HG03439 (cell line): ENCODE results near the gene PIN4.
"Not testable (repeated sequence)": the region's sequence is repeated elsewhere in the genome, so short reads cannot be mapped to it uniquely, and the experiment has no call there.

ENCODE experiments used
- ATAC-seq: cut with Tn5 transposase; IDR thresholded peaks from one replicate; pipeline ENCODE4 v1.9.1; 2021; ENCODE audit warnings: mild to moderate bottlenecking, moderate library complexity; ENCODE audit not compliant: unreplicated experiment

PIN4 gene

DNA sequence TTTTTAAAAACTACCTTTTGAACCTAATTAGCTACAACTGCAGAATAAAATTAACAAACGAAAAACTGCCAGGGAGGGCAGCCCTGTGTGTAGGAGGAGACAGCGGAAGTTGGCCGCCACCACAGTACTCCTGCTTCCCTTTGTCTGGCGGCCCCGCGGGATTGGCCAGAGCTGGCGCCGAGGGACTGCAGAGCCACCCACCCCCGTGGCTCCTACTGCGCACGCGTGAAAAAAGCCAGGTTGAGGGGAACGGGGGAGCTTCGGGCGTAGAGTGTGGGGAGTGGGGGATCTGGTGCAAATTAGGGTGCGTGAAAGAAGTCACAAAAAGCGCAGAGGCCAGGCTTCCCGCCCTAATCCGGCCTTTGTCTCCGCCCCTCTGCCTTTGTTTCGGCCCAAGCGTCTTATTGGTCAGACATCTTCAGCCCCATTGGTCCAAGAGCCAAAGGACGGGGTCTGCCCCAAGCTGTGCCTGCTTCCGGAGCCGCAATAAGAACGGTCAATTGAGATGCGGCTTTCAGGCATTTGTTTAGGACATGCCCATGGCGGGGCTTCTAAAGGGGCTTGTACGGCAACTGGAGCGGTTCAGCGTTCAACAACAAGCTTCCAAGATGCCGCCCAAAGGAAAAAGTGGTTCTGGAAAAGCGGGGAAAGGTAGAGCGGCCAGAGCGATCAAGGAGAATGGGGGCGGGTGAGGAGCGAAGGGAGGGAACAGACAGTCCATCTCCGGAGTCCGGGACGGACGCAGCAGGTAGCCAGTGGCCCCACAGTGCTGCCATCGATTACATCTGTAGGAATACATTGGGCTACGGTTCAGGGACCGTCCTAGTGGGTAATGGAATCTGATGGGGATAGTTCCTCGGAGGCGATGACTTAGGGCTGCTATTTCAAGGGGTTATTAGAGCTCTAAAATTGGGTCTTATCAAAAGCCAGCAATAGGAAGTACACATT lies at the start of gene PIN4:
PIN4 (plus strand) TSS at position 580 of the 948 bp plus-strand sequence; CDS start at position 609, 29 bp downstream.
- ATAC-seq: peak; percentile 97

DNA sequence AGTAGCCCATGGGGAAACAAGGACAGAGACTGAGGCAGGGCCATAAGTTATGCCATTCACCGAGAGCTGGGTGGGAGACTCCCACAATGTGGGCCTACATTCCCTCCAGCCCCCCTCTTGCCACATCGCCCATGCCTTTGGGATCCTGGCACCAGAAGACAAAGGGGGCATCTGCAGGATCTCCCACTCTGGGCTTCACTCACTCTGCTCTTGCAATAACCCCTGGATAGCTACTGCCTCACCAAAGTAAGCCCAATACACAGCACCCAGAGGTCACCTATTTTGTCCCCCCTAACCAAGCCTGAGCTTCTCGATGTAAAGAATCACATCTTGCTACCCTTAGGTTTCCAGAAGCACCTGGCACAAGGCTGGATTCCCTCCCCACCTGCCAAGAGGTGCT lies 49.1 kb upstream of the PIN4 start:
- no peak for ATAC-seq

DNA sequence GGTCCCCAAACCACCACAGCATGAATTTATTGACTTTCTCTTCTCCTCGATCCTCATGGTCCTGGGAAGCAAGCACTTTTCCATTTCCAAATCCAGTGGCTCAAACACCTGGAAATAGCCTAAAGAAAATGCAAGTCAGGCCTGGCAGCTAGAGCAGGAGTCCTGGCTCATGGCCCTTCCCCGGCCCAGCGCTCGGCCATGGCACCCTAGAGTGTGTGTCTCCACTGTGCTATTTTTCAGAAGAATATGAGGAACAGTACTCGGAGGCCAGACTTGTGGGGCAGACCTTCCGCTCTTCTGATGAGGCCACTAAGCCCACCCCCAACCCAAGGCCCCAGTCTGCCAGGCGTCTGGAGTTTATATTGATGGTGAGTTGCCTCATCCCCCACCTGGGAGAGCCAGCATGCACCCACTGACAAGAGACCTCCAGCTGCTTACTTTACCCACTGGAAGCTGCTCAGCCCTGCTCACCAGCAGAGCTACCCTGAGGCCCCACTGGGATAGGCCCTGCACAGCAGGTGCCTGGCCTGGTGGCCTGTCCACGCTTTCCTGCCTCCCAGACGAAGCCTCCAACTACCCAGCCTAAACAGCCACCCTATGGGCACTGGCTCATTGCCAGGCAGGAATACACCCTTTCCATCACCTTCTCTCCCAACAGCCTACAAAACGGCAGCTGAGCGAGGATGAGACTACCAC lies 47.6 kb upstream of the PIN4 start:
- no peak for ATAC-seq

DNA sequence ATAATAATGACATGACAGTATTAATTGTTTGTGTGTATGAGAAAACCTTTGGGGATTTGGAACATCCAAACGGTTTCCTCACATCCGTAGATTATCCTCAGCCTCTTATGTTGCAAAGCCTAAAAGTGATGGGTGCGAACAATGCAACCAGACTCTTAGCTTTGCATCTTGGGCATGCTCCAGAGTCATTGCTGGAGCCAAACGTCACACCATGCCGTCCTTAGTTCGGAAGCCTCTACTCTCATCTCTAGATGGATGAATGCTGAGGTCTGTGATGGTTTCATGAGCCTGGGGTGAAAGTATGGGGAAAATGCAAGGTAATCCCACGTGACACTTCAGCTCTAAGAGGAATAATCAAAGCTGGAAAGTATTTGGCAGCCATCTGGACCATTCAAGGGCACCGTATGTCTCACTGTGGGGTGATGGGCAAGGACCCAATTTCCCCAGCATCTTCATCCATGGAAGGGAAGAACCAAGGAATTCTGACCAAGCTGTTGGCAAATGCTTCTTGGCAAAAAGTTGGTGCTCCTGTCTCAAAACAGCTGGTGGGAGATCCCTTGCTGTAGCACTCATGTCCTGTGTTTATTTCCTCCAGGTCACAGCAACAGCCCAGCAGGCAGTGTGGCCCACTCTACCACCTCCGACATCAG lies 43.6 kb upstream of the PIN4 start:
- no peak for ATAC-seq

DNA sequence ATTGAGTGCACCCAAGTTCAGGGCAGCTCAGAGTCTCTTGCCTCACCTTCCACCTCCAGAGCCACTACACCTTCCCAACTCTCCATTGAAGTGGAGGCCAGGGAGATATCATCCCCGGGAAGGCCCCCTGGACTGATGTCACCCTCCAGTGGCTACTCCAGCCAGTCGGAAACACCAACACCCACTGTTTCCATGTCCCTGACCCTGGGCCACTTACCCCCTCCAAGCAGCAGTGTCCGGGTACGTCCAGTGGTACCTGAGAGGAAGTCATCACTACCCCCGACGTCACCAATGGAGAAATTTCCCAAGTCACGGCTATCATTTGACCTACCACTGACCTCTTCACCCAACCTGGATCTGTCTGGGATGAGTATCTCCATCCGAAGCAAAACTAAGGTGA lies 42.0 kb upstream of the PIN4 start:
- no peak for ATAC-seq

DNA sequence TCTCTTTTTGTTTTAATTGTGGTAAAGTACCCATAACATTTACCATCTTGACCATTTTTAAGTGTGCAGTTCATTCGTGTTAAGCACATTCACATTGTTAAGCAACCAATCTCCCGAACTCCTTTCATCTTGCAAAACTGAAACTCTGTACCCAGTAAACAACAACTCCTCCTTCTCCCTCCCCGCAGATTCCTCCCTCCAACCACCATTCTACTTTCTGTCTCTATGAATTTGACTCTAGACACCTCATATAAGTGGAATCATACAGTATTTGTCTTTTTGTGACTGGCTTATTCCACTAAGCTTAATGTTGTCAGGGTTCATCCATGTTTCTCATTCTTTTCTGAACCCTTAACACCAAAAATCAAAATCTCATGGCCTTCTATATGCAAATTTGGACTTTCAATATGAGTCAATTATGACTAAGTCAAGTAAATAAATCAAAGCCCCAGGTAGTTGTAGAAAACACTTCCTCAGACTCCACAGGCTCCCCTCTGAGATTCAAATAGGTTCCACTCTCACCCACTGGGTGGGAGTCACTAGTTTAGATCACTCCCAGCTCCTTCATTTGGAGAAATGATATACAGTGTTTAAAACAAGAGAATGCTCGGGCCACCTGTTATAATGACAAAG lies 40.1 kb upstream of the PIN4 start:
- peak; percentile 75 for ATAC-seq

DNA sequence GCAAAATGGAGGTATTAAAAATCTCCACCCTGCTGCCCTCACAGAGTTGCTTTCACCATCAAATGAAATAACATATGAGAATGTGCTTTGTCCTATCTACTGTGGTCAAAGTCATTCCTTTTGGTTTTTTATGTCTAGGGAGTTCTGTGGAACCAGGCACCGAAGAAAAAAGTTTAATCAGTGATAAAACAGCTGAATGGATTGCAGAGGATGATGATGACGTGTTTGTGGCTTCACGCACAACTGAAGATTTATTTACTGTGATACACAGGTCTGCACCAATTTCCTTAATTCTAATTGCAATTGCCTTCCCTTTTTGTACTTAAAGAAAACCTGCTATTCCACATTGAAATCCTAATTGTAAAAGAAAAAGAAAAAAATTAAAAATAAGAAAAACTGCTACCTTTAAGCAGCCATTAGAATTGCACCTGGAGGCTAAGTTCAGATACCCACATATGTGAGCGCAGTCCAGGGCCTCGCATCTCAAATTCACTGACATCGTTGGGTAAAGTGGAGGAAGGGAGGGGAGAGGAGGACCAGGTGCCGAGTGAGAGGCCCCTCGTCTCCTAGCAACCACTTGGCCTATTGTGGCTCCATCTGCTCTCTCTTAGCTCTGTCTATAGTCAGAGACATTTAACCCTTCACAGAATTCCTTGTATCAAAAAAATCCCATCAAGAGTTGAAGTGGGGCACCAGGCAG lies 39.3 kb upstream of the PIN4 start:
- no peak for ATAC-seq

DNA sequence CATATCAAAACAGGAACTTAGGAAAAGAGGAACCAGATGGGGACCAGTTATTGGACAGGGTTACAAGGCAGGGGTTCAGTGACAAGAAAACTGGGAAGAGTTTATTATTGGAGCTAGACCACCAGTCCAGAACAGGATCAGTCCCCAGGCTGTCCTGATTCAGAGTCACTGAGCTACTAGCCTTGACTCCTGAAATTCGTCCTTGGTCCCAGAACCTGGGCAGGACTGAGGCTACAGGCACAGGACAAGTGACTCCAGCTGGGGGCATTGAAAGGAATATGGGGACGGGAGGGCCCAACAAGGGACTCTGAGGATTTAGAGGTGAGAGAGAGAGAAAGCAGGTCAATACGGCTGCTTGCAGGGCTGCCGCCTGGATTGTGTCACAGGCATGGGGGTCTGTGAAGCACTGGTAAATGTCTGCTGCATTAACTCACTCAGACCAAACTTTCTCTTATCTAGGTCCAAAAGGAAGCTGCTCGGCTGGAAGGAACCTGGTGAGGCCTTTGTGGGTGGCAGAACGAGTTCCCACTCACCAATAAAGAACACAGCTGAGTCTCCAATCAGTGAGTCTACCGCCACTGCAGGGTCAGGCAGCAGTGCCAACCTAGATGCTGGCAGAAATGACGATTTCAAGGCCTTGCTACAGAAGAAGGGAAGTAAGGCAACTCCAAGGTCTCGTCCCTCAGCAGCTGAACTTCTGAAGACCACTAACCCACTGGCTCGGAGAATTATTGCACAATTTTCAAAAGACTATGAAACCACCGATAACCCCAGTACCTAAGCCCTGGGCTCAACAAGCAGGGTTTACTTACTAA lies 38.6 kb upstream of the PIN4 start:
- no peak for ATAC-seq

DNA sequence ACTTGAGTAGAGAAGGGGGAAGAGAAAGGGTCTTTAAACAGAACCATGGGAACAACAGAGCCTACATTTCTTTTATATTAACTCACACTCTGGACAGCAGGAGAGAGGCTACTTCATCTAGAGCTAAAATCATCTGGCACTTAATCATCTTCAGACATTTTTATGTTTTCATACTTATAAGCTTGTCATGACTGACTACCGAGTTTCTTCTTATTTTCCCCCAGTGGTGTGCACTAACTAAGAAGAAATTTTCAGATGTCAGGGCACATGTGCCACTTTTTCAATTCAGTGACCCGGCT lies 38.0 kb upstream of the PIN4 start:
- ATAC-seq: no peak

DNA sequence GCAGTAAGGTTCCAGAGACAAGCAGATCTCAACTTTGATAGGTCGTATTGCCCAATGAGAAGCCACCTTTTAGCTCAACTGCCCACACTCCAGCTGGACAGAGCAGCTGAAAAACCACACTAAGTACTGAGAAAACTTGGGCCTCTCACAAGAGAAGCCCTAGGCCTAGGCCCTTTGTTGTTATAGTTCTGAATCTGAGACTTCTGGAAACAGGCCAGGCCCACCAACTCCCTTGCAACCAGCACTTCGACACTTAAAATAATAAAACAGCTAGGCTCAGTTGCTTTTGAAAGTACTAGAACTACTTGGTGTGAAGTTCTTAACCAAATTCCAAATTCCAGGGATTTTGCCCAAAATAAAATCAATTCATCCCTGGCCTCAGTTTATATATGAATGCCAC lies 36.4 kb upstream of the PIN4 start:
- no peak for ATAC-seq

DNA sequence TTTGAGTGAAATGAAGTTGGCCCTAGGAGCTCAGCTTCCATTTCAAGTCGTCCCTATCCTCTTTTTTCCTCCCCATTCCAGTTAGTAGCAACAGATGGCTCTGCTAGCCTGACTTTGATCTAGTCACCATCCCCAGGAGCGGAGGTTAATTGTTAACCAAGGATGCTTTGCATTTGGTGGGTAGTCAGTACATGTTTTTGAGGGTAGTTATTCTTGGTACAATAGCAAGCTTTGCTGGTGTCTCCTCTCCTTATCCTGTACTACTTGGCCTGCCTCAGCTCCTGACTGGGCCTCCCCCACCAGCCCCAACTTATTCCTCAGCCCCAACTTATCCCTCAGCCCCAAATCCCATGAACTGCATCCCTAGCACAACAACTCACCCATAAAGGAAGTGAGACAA lies 35.0 kb upstream of the PIN4 start:
- no peak for ATAC-seq

DNA sequence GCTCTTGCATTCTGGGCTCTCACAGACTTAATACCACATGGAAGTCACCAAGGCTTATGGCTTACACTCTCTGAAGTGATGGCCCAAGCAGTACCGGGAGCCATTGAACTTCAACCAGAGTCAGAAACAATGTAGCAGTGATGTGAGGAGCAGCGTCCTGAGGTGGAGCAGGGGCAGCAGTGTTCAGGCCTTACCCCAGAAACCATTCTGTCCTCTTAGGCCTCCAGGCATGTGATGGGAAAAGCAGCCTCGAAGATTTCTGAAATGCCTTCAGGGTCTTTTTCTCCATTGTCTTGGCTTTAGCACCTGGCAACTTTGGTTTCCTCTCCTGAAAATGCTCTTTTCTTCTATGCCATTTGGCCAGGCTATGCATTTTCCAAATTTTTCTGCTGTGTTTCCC lies 22.8 kb upstream of the PIN4 start:
- no peak for ATAC-seq

DNA sequence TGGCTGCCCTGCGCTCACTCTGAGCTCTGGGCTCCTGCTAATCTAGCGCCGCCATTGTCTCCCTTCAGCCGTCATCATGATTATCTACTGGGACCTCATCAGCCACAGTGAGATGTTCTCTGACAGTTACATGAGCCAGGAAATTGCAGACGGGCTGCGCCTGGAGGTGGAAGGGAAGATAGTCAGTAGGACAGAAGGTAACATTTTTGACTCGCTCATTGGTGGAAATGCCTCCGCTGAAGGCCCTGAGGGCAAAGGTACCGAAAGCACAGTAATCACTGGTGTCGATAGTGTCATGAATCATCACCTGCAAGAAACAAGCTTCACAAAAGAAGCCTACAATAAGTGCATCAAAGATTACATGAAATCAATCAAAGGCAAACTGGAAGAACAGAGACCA lies 21.8 kb upstream of the PIN4 start:
- ATAC-seq: no peak

DNA sequence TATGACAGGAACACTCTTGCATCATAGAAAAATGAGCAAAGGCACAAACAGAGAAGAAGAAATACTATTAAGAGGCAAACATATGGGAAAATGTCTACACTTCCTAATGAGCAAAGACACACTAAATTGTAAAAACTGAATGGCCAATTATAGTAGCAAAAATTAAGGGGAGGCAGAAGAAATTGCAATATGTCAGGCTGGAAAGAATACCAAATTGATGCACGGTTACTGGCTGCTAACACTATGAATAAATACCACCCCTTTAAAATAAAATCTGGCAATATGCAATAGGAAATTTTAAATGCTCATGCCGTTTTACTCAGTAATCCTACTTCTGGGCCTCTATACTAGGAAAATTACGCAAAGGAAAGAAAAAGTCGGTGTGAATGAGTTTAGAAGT lies 16.0 kb upstream of the PIN4 start:
- no peak for ATAC-seq

DNA sequence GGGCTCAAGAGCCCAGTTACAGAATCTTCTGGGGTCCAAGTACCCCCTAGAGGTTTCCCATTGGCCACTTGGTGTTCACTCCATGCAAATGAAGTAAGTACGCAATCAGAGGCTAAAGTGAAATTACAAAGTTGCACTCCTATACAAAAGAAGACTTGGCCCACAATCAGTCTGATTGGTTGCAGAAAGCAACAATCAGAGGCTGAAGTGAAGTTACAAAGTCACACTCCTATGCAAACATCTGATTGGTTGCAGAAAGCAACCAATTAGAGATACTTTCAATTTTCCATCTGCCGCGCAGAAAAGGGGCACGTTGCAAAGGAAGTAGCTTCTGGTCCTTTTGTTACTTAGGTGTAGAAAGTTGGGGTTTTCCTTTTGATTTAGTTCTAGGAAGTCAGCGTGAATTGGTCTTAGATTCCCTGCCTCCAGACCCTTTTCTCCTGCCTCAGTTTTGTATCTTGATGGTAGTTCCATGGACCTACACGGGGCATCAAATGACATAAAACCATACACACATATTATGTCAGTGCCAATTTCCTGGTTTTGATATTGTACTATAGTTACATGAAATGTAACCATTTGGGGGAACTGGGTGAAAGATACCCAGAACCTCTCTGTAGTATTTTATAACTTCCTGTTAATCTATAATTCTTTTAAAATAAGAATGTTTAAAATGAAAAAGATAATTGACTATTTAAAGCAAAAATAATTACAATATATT lies 12.4 kb upstream of the PIN4 start:
- no peak for ATAC-seq

DNA sequence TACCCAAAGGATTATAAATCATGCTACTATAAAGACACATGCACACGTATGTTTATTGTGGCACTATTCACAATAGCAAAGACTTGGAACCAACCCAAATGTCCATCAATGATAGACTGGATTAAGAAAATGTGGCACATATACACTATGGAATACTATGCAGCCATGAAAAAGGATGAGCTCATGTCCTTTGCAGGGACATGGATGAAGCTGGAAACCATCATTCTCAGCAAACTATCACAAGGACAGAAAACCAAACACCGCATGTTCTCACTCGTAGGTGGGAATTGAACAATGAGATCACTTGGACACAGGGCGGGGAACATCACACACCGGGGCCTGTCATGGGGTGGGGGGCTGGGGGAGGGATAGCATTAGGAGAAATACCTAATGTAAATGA lies 5.3 kb upstream of the PIN4 start:
- not testable (repeated sequence) for ATAC-seq

DNA sequence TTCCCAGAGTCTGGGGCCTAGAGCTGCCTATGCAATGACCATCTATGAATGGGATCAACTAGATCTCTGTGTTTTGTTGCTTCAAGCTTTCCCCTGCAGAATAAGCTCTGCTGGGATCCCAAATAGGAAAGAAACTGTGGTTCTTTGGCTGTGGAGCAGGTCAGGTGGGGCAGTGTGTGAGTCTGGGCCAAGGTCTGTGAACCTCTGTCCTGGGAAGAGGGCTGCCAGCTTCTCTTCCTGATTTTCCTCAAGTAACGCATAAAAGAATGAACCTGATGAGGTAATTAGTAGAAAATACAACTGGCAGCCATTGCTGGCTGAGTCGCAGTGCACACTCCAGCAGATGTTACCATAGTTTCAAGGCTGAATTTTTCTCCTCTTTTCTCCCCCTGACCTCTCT lies 4.6 kb upstream of the PIN4 start:
- no peak for ATAC-seq

DNA sequence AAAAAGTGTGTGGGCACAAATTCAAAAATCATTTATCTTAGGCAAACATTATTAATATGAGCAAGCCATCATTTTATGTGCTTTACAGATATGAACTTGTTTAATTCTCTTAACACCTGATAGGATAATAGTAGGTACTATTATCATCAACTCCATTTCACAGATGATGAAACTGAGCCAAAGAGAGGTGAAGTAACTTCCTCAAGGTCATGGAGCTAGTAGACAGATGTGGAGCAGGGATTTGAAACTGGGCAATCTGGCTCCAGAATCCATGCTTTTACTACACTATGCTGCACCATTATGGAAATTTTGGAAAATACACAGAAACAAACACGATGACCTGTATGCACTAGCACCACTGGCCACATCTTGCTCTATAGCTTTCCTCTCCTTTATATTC lies 1.0 kb upstream of the PIN4 start:
- no peak for ATAC-seq

DNA sequence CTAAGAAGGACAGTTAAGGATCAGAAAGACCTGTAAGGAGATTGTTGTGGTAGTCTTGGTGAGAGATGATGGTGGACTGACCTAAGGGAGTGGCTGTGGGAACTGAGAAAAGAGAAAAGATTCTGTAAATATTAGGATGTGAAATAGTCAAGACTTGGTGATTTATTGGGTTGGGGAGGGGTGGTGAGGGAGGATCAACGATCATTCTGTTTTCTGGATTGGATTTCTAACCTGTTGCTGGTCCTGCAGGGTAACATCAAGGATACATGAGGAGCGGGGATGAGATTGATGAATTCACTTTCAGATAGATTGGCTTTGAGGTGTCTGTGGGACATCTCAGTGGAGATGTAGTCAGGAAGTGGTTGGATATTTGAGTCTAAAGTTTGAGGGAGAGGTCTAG lies 1.4 kb downstream of the PIN4 start:
- no peak for ATAC-seq
